Measurements from ENCODE around the gene TRIM36.

Gene TRIM36

DNA sequence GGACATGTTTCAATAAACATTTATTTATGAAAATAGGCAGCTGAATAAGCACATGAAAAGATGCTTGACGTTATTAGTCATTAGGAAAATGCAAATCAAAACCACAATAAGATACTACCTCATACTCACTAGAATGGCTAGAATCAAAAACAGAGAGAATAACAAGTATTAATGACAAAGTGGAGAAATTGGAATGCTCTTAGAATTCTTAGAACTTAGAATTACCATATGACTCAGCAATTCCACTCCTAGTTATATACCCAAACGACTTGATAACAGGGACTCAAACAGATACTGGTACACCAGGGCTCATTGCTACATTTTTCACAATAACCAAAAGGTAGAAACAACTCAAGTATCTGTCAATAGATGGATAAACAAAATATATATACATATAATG, 15.1 kb upstream of the TRIM36 start:
- no peak for DNase-seq (ENCODE audit: low spot score)
- ChIA-PET CTCF (no interaction called here), POLR2A (ENCODE audit: low non-redundant PET) (no interaction called here)
- TF ChIP-seq, protein P1, sequence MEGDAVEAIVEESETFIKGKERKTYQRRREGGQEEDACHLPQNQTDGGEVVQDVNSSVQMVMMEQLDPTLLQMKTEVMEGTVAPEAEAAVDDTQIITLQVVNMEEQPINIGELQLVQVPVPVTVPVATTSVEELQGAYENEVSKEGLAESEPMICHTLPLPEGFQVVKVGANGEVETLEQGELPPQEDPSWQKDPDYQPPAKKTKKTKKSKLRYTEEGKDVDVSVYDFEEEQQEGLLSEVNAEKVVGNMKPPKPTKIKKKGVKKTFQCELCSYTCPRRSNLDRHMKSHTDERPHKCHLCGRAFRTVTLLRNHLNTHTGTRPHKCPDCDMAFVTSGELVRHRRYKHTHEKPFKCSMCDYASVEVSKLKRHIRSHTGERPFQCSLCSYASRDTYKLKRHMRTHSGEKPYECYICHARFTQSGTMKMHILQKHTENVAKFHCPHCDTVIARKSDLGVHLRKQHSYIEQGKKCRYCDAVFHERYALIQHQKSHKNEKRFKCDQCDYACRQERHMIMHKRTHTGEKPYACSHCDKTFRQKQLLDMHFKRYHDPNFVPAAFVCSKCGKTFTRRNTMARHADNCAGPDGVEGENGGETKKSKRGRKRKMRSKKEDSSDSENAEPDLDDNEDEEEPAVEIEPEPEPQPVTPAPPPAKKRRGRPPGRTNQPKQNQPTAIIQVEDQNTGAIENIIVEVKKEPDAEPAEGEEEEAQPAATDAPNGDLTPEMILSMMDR (conservative IDR thresholded peaks at IDR 0.05; ENCODE audit: low read depth), result no peak
- no peak overlapping the region for H3K27ac ChIP-seq

DNA sequence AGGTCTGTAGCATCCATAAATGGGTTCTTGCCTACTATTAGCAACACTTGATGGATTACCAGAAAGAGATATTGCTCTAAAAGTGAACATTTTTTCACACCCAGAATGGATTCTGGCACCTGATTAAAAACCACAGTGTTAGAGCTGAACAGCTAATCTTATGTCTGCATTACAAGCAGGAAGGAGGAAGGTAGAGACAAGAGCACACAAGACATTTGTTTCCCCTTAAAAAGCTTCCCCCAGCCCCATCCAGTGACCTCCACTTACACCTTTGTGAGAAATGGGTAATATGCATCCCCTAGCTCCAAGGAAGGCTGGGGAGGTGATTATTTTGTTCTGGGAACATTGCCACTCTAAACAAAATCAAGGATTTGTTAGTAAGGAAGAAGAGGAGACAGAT, 12.0 kb upstream of the TRIM36 start:
- CTCF ChIA-PET, result interaction anchor here (0.8 to 1.5 kb wide), 2 partner anchors 11 to 112 kb away, joined by 4 read pairs; partner anchors contain the start of gene TRIM36
- H3K27ac ChIP-seq, result no peak overlapping the region
- TF ChIP-seq, protein P1 (conservative IDR thresholded peaks at IDR 0.05; ENCODE audit: low read depth), result no peak
- POLR2A ChIA-PET (ENCODE audit: low non-redundant PET), result no interaction called here
- no peak for DNase-seq (ENCODE audit: low spot score)

DNA sequence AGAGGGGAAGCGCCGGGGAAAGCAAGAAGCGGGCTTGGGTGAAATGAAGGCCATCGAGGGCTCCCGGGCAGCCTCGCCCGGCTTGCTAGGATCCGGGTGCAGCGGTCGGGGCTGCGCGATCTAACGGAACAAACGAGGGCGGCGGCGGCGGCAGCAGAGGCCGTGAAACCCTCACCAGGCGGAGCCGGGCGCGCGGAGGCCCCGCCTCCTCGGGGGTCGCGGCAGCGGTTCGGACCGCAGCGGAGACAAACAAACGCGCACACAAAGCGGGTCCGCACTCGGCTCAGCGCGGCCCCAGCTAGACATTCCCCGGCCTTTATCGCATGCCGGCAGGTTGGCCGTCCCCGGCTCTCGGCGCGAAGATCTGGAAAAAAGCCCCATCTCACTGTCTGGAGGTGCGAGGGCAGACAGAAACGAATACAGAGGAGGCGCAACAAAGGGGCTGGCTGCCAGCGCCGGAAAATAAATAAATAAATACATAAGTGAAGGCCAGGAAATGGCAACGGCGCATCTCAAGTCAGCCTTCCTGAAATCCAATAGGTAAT, 10.5 kb upstream of the TRIM36 start:
- no peak overlapping the region for H3K27ac ChIP-seq
- ChIA-PET POLR2A (ENCODE audit: low non-redundant PET) (no interaction called here), CTCF (interaction anchor here (0.6 to 1.1 kb wide), 3 partner anchors 11 to 1919 kb away, joined by 3 to 4 read pairs (median 4); no protein-coding TSS in a partner anchor)
- peak; percentile 50 for DNase-seq (ENCODE audit: low spot score)
- TF ChIP-seq, protein P1 (conservative IDR thresholded peaks at IDR 0.05; ENCODE audit: low read depth), result no peak

DNA sequence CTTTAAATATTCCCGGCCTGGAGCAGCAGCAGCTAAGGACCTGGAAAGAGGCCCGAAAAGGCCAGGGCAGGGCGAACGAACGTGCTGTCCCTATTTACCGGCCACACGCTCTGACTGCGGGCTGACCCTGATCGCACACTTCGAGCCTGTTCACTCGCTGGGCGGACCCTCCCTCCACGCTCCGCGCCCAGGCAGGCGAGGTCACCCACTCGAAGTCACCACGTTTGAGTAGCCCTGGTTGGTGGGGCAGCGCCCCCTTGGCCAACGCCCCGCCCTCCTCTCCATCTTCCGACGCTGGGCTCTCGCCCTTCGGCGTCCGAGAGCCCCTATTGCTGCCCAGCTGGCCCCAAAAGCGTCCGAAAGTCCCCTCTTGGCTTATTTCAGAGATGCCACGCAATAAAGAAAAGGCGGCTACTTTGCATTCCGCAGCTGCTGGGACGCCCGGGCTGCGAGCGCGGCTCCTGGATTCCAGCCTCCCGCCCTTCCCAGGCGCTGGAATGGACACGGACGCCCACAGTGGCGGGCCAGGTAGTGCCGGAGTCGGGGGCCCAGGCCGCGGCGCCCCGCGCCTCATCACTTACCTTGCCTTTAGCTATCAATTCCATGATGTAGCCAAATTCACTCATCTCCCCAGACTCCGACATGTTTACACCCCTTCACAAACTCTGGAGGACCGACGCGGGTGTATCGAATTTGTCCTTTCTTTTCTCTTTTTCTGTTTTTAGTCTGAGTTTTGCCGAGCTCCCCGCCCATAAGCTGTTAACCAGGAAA, 9.9 kb upstream of the TRIM36 start:
- ChIA-PET POLR2A (ENCODE audit: low non-redundant PET) (no interaction called here), CTCF (interaction anchor here (0.8 to 1.8 kb wide), 3 partner anchors 8 to 38 kb away, joined by 3 to 5 read pairs (median 4); no protein-coding TSS in a partner anchor)
- H3K27ac ChIP-seq, result no peak overlapping the region

DNA sequence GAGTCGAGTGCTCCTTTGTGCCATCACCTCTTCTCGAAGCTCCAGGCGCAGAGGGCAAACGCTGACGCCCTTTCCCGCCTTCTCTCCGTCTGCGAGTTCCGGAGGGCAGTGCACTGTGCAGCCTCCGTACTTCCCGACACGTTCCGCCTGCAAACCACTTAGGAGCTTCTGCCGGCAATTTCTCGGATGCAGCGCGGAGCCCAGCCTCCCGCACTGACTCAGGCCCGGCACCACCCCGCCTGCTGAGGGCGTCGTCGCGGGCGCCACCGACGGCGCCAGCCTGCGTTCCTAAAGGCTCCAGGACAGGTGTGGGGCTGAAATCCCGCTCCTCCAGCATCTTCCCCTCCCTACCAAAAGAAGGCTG, 9.3 kb upstream of the TRIM36 start:
- ChIA-PET CTCF (interaction anchor here (1.1 to 1.8 kb wide), 2 partner anchors 8 to 10 kb away, joined by 4 to 5 read pairs; no protein-coding TSS in a partner anchor), POLR2A (ENCODE audit: low non-redundant PET) (no interaction called here)
- no peak for DNase-seq (ENCODE audit: low spot score)
- TF ChIP-seq, protein P1 (conservative IDR thresholded peaks at IDR 0.05; ENCODE audit: low read depth), result no peak
- no peak overlapping the region for H3K27ac ChIP-seq

More for the DNA sequence above, 9.9 kb upstream of the TRIM36 start:
- TF ChIP-seq, protein P1 (conservative IDR thresholded peaks at IDR 0.05; ENCODE audit: low read depth), result no peak
- DNase-seq (ENCODE audit: low spot score), result peak; percentile 25

DNA sequence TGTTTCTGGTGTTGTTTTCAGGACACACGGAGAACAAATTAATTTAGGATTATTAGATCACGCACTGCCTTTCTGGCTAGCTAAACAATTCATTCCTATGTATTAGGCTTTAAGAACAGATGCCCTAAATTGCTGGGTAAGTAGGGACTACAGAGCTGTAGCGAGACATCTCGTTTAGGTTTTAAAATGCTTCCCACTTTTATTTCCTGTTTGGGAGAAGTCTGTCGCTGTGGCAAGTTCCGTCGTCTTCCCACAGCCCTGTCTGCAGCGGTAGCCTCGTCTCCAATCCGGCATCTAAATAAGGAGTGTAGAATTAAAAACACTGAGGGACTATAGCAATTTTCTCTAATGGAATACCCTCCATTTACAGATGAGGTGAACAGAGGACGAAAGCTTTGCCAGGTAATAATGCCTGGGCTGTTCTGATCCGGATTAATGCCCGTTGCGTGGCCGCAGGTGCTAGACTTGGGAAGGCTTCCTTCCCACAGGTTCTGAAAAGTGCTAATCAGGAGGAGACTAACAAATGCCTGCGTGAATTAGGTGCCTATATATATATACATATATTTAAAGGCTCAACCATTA, 1.3 kb upstream of the TRIM36 start:
- ChIA-PET POLR2A (ENCODE audit: low non-redundant PET) (no interaction called here), CTCF (interaction anchor here (0.6 to 1.7 kb wide), 3 partner anchors 11 to 1559 kb away, joined by 3 to 4 read pairs (median 4); no protein-coding TSS in a partner anchor)
- no peak for DNase-seq (ENCODE audit: low spot score)
- no peak overlapping the region for H3K27ac ChIP-seq
- TF ChIP-seq, protein P1 (conservative IDR thresholded peaks at IDR 0.05; ENCODE audit: low read depth), result no peak
